Upper lobe of left lung (tissue), 4 donors: Measurements from ENCODE around the gene MNAT1.

ENCODE experiments used
- EP300 ChIP-seq, 4 donors: sonication (generic); formaldehyde crosslinking; IDR thresholded peaks; one replicate each; pipeline ENCODE4 v1.5.1; 2017; ENCODE audit warnings: antibody characterized with exemption in 4 of 4, control low read depth in 2 of 4
- POLR2A ChIP-seq, 4 donors: fragments of 450-650 bp; IDR thresholded peaks; one replicate each; pipeline ENCODE4 v1.5.1; 2016 to 2017; ENCODE audit warnings: antibody characterized with exemption in 4 of 4, mild to moderate bottlenecking in 2 of 4
- POLR2AphosphoS5 ChIP-seq, 2 donors: sonication (generic); formaldehyde crosslinking; IDR thresholded peaks; one replicate each; pipeline ENCODE4 v1.5.1; 2017; ENCODE audit warnings: antibody characterized with exemption in 2 of 2
- TF ChIP-seq, protein P1 (sequence below), 6 experiments: fragments of 450-650 bp in 4 of 6; fragments of 200-600 bp in 2 of 6; sonication (generic) in 2 of 6; IDR thresholded peaks; one replicate each; pipeline ENCODE4 v1.5.1; 2016 to 2019; ENCODE audit warnings: antibody characterized with exemption in 6 of 6

DNA sequence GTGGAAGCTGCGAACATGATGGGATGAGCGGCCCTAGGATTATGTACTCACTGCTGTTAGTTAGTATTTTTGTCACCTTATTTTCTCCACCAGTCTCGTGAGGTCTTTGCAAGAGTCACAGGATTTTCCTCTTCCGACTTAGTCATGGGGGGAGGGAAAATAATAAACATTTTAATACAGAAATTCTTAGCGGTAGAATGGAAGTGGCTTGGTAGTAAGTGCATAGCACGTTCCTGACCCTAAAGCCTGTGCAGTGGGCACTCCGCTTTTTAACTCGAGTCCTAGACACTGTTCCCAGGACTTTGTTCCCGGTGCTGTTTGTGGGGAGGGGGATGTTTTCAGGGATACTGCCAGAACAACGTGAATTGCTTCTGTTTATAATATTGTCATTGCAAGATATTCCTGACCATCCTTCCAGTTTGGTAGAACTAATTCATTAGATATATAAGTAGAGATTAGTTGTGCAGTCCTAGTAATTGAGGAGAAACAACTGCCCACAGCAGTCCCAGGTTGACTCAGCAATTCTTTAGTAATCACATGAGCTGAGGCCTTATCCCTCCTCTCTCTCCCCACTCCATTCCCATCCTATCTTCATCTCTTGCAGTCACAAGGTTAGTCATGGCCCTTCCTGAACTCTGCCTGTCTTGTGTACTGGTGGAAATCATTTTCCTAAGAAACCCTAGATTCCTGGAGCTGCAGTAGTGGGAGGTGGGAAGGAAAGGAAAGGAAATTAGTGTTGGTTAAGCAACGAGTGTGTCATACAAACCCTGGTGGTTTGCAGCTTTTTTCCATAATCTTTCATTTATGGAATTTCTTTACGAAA, 247.3 kb downstream of the MNAT1 start:
- TF ChIP-seq, protein P1, sequence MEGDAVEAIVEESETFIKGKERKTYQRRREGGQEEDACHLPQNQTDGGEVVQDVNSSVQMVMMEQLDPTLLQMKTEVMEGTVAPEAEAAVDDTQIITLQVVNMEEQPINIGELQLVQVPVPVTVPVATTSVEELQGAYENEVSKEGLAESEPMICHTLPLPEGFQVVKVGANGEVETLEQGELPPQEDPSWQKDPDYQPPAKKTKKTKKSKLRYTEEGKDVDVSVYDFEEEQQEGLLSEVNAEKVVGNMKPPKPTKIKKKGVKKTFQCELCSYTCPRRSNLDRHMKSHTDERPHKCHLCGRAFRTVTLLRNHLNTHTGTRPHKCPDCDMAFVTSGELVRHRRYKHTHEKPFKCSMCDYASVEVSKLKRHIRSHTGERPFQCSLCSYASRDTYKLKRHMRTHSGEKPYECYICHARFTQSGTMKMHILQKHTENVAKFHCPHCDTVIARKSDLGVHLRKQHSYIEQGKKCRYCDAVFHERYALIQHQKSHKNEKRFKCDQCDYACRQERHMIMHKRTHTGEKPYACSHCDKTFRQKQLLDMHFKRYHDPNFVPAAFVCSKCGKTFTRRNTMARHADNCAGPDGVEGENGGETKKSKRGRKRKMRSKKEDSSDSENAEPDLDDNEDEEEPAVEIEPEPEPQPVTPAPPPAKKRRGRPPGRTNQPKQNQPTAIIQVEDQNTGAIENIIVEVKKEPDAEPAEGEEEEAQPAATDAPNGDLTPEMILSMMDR (IDR thresholded peaks at IDR 0.05), result no peak
- no peak for TF ChIP-seq POLR2A (IDR thresholded peaks at IDR 0.05)
- no peak for TF ChIP-seq POLR2AphosphoS5 (IDR thresholded peaks at IDR 0.05)
- TF ChIP-seq EP300 (IDR thresholded peaks at IDR 0.05), result no peak
